Measurements from ENCODE around the gene PALM. TPM values are rescaled to one million over a fixed set of nuclear protein-coding genes. Genes with fewer than 3 reads are reported as not detected.

Gene PALM
- total RNA-seq, 1 experiment from 2014 or later: 21.2 TPM

GRCh38 chr19:791007-791566 is 82.4 kb downstream of the PALM start:
- ChIA-PET CTCF (no interaction called here), POLR2A (ENCODE audit: low non-redundant PET) (no interaction called here)
- H3K27me3 ChIP-seq (replicated peaks; ENCODE audit: insufficient read depth, low read depth, low read length, poor library complexity): no peaks in the 10 kb centered on the region
- H3K4me3 ChIP-seq (ENCODE audit: low read depth, low read length, poor library complexity, severe bottlenecking): no peak overlapping the region
- no TSS peak for BruUV-seq (replicated peaks)
- intact Hi-C loops (cut with micrococcal nuclease; ENCODE audit: unreplicated experiment): no loop called here
- no peaks in the 10 kb centered on the region for H3K36me3 ChIP-seq (ENCODE audit: insufficient read depth, low read length, poor library complexity, severe bottlenecking)
- H3K9me3 ChIP-seq (ENCODE audit: low read depth, low read length, poor library complexity, severe bottlenecking): no peaks in the 10 kb centered on the region
- TF ChIP-seq CTCF (conservative IDR thresholded peaks at IDR 0.05; ENCODE audit: low read depth, low read length) (no peak), EZH2 (IDR thresholded peaks at IDR 0.05; ENCODE audit: borderline replicate concordance, low read depth, low read length, poor library complexity, severe bottlenecking) (no peak)
- H3K4me1 ChIP-seq (ENCODE audit: insufficient read depth, low read length, poor library complexity, severe bottlenecking): peaks cover 3% of the 10 kb centered on the region
- no peak overlapping the region for H3K27ac ChIP-seq (ENCODE audit: low read depth, low read length, poor library complexity, severe bottlenecking)
- DNase-seq (ENCODE audit: low spot score): no peak

- no peak overlapping the region for H3K27ac ChIP-seq (ENCODE audit: low read depth, low read length, poor library complexity, severe bottlenecking)
- no peaks in the 10 kb centered on the region for H3K27me3 ChIP-seq (replicated peaks; ENCODE audit: insufficient read depth, low read depth, low read length, poor library complexity)
- ChIA-PET POLR2A (ENCODE audit: low non-redundant PET) (no interaction called here), CTCF (no interaction called here)
- H3K9me3 ChIP-seq (ENCODE audit: low read depth, low read length, poor library complexity, severe bottlenecking): no peaks in the 10 kb centered on the region
- H3K36me3 ChIP-seq (ENCODE audit: insufficient read depth, low read length, poor library complexity, severe bottlenecking): no peaks in the 10 kb centered on the region
- H3K4me3 ChIP-seq (ENCODE audit: low read depth, low read length, poor library complexity, severe bottlenecking): no peak overlapping the region
- DNase-seq (ENCODE audit: low spot score): no peak
- no TSS peak for BruUV-seq (replicated peaks)
- H3K4me1 ChIP-seq (ENCODE audit: insufficient read depth, low read length, poor library complexity, severe bottlenecking): peaks cover 7% of the 10 kb centered on the region
- TF ChIP-seq CTCF (conservative IDR thresholded peaks at IDR 0.05; ENCODE audit: low read depth, low read length) (no peak), EZH2 (IDR thresholded peaks at IDR 0.05; ENCODE audit: borderline replicate concordance, low read depth, low read length, poor library complexity, severe bottlenecking) (no peak)
- intact Hi-C loops (cut with micrococcal nuclease; ENCODE audit: unreplicated experiment): no loop called here
Measured at GRCh38 chr19:791567-792305, 83.0 kb downstream of the PALM start.

GRCh38 chr19:792306-792885 is 83.7 kb downstream of the PALM start:
- Histone ChIP-seq H3K27ac (ENCODE audit: low read depth, low read length, poor library complexity, severe bottlenecking) (no peak overlapping the region), H3K36me3 (ENCODE audit: insufficient read depth, low read length, poor library complexity, severe bottlenecking) (no peaks in the 10 kb centered on the region), H3K4me1 (ENCODE audit: insufficient read depth, low read length, poor library complexity, severe bottlenecking) (peaks cover 7% of the 10 kb centered on the region), H3K4me3 (ENCODE audit: low read depth, low read length, poor library complexity, severe bottlenecking) (no peak overlapping the region), H3K27me3 (replicated peaks; ENCODE audit: insufficient read depth, low read depth, low read length, poor library complexity) (no peaks in the 10 kb centered on the region), H3K9me3 (ENCODE audit: low read depth, low read length, poor library complexity, severe bottlenecking) (no peaks in the 10 kb centered on the region)
- POLR2A ChIA-PET (ENCODE audit: low non-redundant PET): interaction anchor here (0.5 kb wide), 1 partner anchor 190 kb away, joined by 3 read pairs; no protein-coding TSS in a partner anchor
- no TSS peak for BruUV-seq (replicated peaks)
- CTCF ChIA-PET: no interaction called here
- intact Hi-C loops (cut with micrococcal nuclease; ENCODE audit: unreplicated experiment): no loop called here
- no peak for DNase-seq (ENCODE audit: low spot score)
- no peak for TF ChIP-seq CTCF (conservative IDR thresholded peaks at IDR 0.05; ENCODE audit: low read depth, low read length)
- no peak for TF ChIP-seq EZH2 (IDR thresholded peaks at IDR 0.05; ENCODE audit: borderline replicate concordance, low read depth, low read length, poor library complexity, severe bottlenecking)
